Endothelial cell of umbilical vein (primary cell): ENCODE results near the gene GNAO1. TPM values are rescaled to one million over a fixed set of nuclear protein-coding genes. Genes with fewer than 3 reads are reported as not detected.

Source experiments
- BruUV-seq: library from RNA; stranded (reverse); fragments of 400-500 nt; replicated peaks from 2 replicates; lab custom pipeline; 2021; lab: Mats Ljungman, UMichigan
- CTCF ChIA-PET: fragments of 300-600, 350-600 bp; sonication (Branson Sonifier 250); formaldehyde crosslinking; loops from one replicate; lab custom pipeline; 2021; ENCODE audit warnings: antibody characterized with exemption, inconsistent platforms; lab: Charles Lee
- POLR2A ChIA-PET: fragments of 300-600, 350-600 bp; sonication (Branson Sonifier 250); formaldehyde crosslinking; loops from one replicate; lab custom pipeline; 2021; ENCODE audit warnings: antibody characterized with exemption, inconsistent platforms; lab: Charles Lee
- DNase-seq: peaks from one replicate; pipeline ENCODE4 v3.0.0-alpha.2; 2011; ENCODE audit warnings: low read depth, low spot score
- FAIRE-seq: peaks from 2 replicates; lab custom pipeline; 2011; peaks lifted over from hg19 to GRCh38; lab: Jason Lieb, UNC
- H2AFZ ChIP-seq: 2 replicates; pipeline ENCODE4 v1.6.0; 2012; ENCODE audit warnings: low read depth, low read length, control low read depth, inconsistent platforms
- H3K27ac ChIP-seq: 2 replicates; pipeline ENCODE4 v1.5.1; 2011; ENCODE audit warnings: low read depth, mild to moderate bottlenecking, control low read depth, low read length, moderate library complexity; ENCODE audit not compliant: insufficient read depth
- H3K27me3 ChIP-seq, 2 experiments: 2 replicates each; pipeline versions ENCODE4 v1.6.0 to v1.6.1; 2011; ENCODE audit warnings: low read length in 2 of 2, mixed read lengths in 1 of 2; ENCODE audit not compliant: control insufficient read depth in 2 of 2, insufficient read depth in 2 of 2
- H3K36me3 ChIP-seq, 2 experiments: 2 replicates in 1 of 2; 3 replicates in 1 of 2; pipeline ENCODE4 v1.5.1; 2011; ENCODE audit warnings: low read length in 2 of 2, mild to moderate bottlenecking in 1 of 2, moderate library complexity in 1 of 2; ENCODE audit not compliant: control insufficient read depth in 2 of 2, insufficient read depth in 2 of 2; ENCODE audit errors: extremely low read depth in 1 of 2
- H3K4me1 ChIP-seq: 3 replicates; pipeline ENCODE4 v1.5.1; 2011; ENCODE audit warnings: mild to moderate bottlenecking, low read length; ENCODE audit not compliant: control insufficient read depth, insufficient read depth; ENCODE audit errors: extremely low read depth
- H3K4me2 ChIP-seq: 2 replicates; pipeline ENCODE4 v1.6.1; 2011; ENCODE audit warnings: low read length, control low read depth, mixed read lengths; ENCODE audit not compliant: insufficient read depth
- H3K4me3 ChIP-seq, 3 experiments: fragments of 200-600 bp in 1 of 3; sonication (generic), shearing (Covaris generic) in 1 of 3; replicated peaks in 1 of 3; 2 replicates each; pipeline ENCODE4 v1.5.1; 2011 to 2016; ENCODE audit warnings: control low read depth in 3 of 3, low read length in 3 of 3, mild to moderate bottlenecking in 2 of 3, inconsistent platforms in 1 of 3, low read depth in 1 of 3, moderate library complexity in 1 of 3; ENCODE audit not compliant: insufficient read depth in 1 of 3
- H3K79me2 ChIP-seq: 2 replicates; pipeline ENCODE4 v1.6.0; 2012; ENCODE audit warnings: low read length, inconsistent platforms; ENCODE audit not compliant: control insufficient read depth, insufficient read depth
- H3K9ac ChIP-seq: replicated peaks from 2 replicates; pipeline ENCODE3; 2011; ENCODE audit warnings: low read length, control low read depth; ENCODE audit not compliant: insufficient read depth; ENCODE audit errors: extremely low read depth
- H3K9me1 ChIP-seq: replicated peaks from 3 replicates; pipeline ENCODE4 v1.6.0; 2011; ENCODE audit warnings: mild to moderate bottlenecking, low read length; ENCODE audit not compliant: control insufficient read depth, insufficient read depth; ENCODE audit errors: extremely low read depth
- H3K9me3 ChIP-seq: replicated peaks from 2 replicates; pipeline ENCODE4 v1.5.1; 2012; ENCODE audit warnings: low read length, inconsistent platforms; ENCODE audit not compliant: control insufficient read depth, insufficient read depth
- H4K20me1 ChIP-seq: replicated peaks from 2 replicates; pipeline ENCODE3; 2011; ENCODE audit warnings: mild to moderate bottlenecking, low read length; ENCODE audit not compliant: control insufficient read depth, insufficient read depth; ENCODE audit errors: extremely low read depth
- CTCF ChIP-seq, 2 donors: IDR thresholded peaks; 1 replicate in 1 of 2; 2 replicates in 1 of 2; pipeline ENCODE4 v1.5.1; 2011; ENCODE audit warnings: low read length in 2 of 2, mild to moderate bottlenecking in 2 of 2, moderate library complexity in 2 of 2, control low read depth in 1 of 2, inconsistent platforms in 1 of 2, low read depth in 1 of 2; ENCODE audit not compliant: insufficient read depth in 1 of 2; ENCODE audit errors: extremely low read depth in 1 of 2
- EZH2 ChIP-seq: IDR thresholded peaks from 2 replicates; pipeline ENCODE4 v1.6.1; 2012; ENCODE audit warnings: borderline replicate concordance, low read depth, mild to moderate bottlenecking, moderate library complexity, low read length, inconsistent platforms; ENCODE audit not compliant: severe bottlenecking
- GATA2 ChIP-seq: IDR thresholded peaks from 2 replicates; pipeline ENCODE4 v1.7.0; 2011; ENCODE audit warnings: low read depth, mild to moderate bottlenecking, moderate library complexity, mixed read lengths, low read length; ENCODE audit not compliant: insufficient read length, insufficient read depth
- JUN ChIP-seq: IDR thresholded peaks from 2 replicates; pipeline ENCODE4 v1.6.1; 2011; ENCODE audit warnings: borderline replicate concordance, low read depth; ENCODE audit not compliant: insufficient read length, insufficient read depth
- POLR2A ChIP-seq: IDR thresholded peaks from 2 replicates; pipeline ENCODE4 v1.6.1; 2012; ENCODE audit warnings: low read depth, mild to moderate bottlenecking, control low read depth, low read length
- POLR2AphosphoS5 ChIP-seq: IDR thresholded peaks from 2 replicates; pipeline ENCODE4 v1.6.1; 2012; ENCODE audit warnings: low read depth, mild to moderate bottlenecking, control low read depth, low read length, moderate library complexity; ENCODE audit not compliant: insufficient read depth
- dilution Hi-C: fragments of 300-500 bp; cut with MboI; formaldehyde crosslinking; loops from one replicate; pipeline ENCODE4 v1.15.0; 2019; ENCODE audit warnings: low sequenced_read_pairs; ENCODE audit not compliant: extremely low pct_ligation_motif_present
- intact Hi-C: fragments of 100-400 bp; cut with micrococcal nuclease; formaldehyde crosslinking; loops from one replicate; pipeline ENCODE4 v1.10.0; 2022
- polyA plus RNA-seq, 4 experiments: library from polyadenylated mRNA; depleted of rRNA in 3 of 4; stranded (reverse) in 3 of 4; unstranded in 1 of 4; fragments of >200 nt; gene quantifications; 2 replicates each; pipeline versions ENCODE4 v1.2.1 to v1.2.3, GENCODE V29; 2011 to 2012; ENCODE audit warnings: missing spikeins in 1 of 4
- total RNA-seq: library from RNA; stranded (reverse); gene quantifications from 2 replicates; pipeline ENCODE4 v1.2.3, GENCODE V29; 2021
- TF ChIP-seq, protein P1 (sequence below): IDR thresholded peaks from 2 replicates; pipeline ENCODE4 v1.6.1; 2011; ENCODE audit not compliant: insufficient read depth, insufficient read length

The GNAO1 gene
- total and polyA plus RNA-seq, 2 donors (not counting 3 experiments of a cell fraction or from before 2014, with no cell fraction given), result not detected

- Histone ChIP-seq H3K27me3 (no peaks in the 10 kb centered on the region), H3K79me2 (no peaks in the 10 kb centered on the region), H3K4me1 (no peaks in the 10 kb centered on the region), H3K4me3 (no peak overlapping the region), H3K4me2 (no peak overlapping the region), H3K9me3 (no peaks in the 10 kb centered on the region), H3K9ac (no peak overlapping the region), H3K36me3 (peaks cover 0 to 20% of the 10 kb centered on the region in 2 experiments), H3K9me1 (no peaks in the 10 kb centered on the region), H4K20me1 (no peaks in the 10 kb centered on the region), H3K27ac (no peak overlapping the region), H2AFZ (no peak overlapping the region)
- intact Hi-C loops (no loop called here), dilution Hi-C loops (no loop called here)
- POLR2A ChIA-PET, result no interaction called here
- TF ChIP-seq EZH2 (no peak), POLR2A (no peak), POLR2AphosphoS5 (no peak), GATA2 (no peak), JUN (no peak), CTCF (IDR thresholded peaks at IDR 0.05; ENCODE audit: extremely low read depth in 1 of 2, insufficient read depth in 1 of 2, low read depth in 1 of 2, low read length in 2 of 2) (no peak)
- TF ChIP-seq, protein P1, sequence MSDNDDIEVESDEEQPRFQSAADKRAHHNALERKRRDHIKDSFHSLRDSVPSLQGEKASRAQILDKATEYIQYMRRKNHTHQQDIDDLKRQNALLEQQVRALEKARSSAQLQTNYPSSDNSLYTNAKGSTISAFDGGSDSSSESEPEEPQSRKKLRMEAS, result no peak
- FAIRE-seq (no peak), DNase-seq (no peak)
- CTCF ChIA-PET, result no interaction called here
- BruUV-seq, result no TSS peak
Observed at GRCh38 chr16:56363181-56363716, 172.0 kb downstream of the GNAO1 start.
